ENCODE data around the gene KANSL1L. TPM values are rescaled to one million over a fixed set of nuclear protein-coding genes. Genes with fewer than 3 reads are reported as not detected.

The KANSL1L gene
- polyA plus RNA-seq, 1 of the 3 experiments (the other 2 are of a cell fraction) = 5.5 TPM

DNA sequence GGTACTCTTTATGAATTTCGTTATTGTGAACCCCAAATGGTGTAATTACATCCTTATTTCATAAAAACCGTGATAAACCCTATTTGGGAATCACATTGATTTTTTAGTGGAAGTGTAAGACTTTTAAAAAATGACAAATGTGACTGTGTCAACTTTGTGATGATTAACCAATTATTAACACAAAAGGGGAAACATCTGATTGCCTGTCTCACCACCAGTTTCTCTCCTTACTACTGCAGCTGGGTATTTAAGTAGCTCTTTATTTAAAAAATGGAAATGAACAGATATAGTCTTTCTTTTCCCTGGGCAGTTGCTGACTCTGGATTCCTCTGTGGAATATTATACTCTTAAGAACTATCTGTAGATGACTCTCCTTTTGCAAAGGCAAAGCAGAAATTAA is 180.4 kb downstream of the KANSL1L start:
- Histone ChIP-seq H3K9me2 (no peaks in the 10 kb centered on the region), H4K20me1 (ENCODE audit: insufficient read depth) (no peaks in the 10 kb centered on the region), H3K9ac (no peak overlapping the region), H3F3A (replicated peaks; ENCODE audit: insufficient read depth) (no peaks in the 10 kb centered on the region), H3K79me2 (ENCODE audit: insufficient read depth) (no peaks in the 10 kb centered on the region), H2AFZ (ENCODE audit: low read depth) (no peak overlapping the region), H3K4me2 (no peak overlapping the region), H3K27me3 (ENCODE audit: insufficient read depth) (no peaks in the 10 kb centered on the region), H3K9me3 (no peaks in the 10 kb centered on the region), H3K27ac (ENCODE audit: low read depth in 2 of 2, low read length in 1 of 2) (no peak overlapping the region), H3K36me3 (replicated peaks in 1 of 2; ENCODE audit: control insufficient read depth in 1 of 2, insufficient read depth in 2 of 2, low read length in 1 of 2) (no peaks in the 10 kb centered on the region), H3K4me1 (ENCODE audit: control insufficient read depth in 1 of 2, insufficient read depth in 2 of 2, low read depth in 1 of 2, low read length in 1 of 2) (no peaks in the 10 kb centered on the region), H3K4me3 (ENCODE audit: low read depth in 2 of 2, low read length in 1 of 2) (no peak overlapping the region)
- CTCF ChIA-PET = interaction anchor here (1.1 to 3.0 kb wide), 3 partner anchors 20 to 208 kb away, joined by 4 to 11 read pairs (median 6); no protein-coding TSS in a partner anchor
- DNase-seq = no peak
- TF ChIP-seq, protein P1, sequence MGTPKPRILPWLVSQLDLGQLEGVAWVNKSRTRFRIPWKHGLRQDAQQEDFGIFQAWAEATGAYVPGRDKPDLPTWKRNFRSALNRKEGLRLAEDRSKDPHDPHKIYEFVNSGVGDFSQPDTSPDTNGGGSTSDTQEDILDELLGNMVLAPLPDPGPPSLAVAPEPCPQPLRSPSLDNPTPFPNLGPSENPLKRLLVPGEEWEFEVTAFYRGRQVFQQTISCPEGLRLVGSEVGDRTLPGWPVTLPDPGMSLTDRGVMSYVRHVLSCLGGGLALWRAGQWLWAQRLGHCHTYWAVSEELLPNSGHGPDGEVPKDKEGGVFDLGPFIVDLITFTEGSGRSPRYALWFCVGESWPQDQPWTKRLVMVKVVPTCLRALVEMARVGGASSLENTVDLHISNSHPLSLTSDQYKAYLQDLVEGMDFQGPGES (IDR thresholded peaks at IDR 0.05; ENCODE audit: low read depth, low read length) = no peak
- TF ChIP-seq, protein P2, sequence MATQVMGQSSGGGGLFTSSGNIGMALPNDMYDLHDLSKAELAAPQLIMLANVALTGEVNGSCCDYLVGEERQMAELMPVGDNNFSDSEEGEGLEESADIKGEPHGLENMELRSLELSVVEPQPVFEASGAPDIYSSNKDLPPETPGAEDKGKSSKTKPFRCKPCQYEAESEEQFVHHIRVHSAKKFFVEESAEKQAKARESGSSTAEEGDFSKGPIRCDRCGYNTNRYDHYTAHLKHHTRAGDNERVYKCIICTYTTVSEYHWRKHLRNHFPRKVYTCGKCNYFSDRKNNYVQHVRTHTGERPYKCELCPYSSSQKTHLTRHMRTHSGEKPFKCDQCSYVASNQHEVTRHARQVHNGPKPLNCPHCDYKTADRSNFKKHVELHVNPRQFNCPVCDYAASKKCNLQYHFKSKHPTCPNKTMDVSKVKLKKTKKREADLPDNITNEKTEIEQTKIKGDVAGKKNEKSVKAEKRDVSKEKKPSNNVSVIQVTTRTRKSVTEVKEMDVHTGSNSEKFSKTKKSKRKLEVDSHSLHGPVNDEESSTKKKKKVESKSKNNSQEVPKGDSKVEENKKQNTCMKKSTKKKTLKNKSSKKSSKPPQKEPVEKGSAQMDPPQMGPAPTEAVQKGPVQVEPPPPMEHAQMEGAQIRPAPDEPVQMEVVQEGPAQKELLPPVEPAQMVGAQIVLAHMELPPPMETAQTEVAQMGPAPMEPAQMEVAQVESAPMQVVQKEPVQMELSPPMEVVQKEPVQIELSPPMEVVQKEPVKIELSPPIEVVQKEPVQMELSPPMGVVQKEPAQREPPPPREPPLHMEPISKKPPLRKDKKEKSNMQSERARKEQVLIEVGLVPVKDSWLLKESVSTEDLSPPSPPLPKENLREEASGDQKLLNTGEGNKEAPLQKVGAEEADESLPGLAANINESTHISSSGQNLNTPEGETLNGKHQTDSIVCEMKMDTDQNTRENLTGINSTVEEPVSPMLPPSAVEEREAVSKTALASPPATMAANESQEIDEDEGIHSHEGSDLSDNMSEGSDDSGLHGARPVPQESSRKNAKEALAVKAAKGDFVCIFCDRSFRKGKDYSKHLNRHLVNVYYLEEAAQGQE (IDR thresholded peaks at IDR 0.05; ENCODE audit: low read depth, low read length) = no peak
- no peak for TF ChIP-seq POLR2AphosphoS5 (IDR thresholded peaks at IDR 0.05; ENCODE audit: low read depth, low read length)
- no peak for TF ChIP-seq GATA2 (CRISPR knock-in tag; IDR thresholded peaks at IDR 0.05)
- TF ChIP-seq FOSL2 (IDR thresholded peaks at IDR 0.05; ENCODE audit: borderline replicate concordance, low read depth) = no peak
- TF ChIP-seq, protein P3, sequence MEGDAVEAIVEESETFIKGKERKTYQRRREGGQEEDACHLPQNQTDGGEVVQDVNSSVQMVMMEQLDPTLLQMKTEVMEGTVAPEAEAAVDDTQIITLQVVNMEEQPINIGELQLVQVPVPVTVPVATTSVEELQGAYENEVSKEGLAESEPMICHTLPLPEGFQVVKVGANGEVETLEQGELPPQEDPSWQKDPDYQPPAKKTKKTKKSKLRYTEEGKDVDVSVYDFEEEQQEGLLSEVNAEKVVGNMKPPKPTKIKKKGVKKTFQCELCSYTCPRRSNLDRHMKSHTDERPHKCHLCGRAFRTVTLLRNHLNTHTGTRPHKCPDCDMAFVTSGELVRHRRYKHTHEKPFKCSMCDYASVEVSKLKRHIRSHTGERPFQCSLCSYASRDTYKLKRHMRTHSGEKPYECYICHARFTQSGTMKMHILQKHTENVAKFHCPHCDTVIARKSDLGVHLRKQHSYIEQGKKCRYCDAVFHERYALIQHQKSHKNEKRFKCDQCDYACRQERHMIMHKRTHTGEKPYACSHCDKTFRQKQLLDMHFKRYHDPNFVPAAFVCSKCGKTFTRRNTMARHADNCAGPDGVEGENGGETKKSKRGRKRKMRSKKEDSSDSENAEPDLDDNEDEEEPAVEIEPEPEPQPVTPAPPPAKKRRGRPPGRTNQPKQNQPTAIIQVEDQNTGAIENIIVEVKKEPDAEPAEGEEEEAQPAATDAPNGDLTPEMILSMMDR (IDR thresholded peaks at IDR 0.05) = no peak
- TF ChIP-seq NFIC (IDR thresholded peaks at IDR 0.05; ENCODE audit: borderline replicate concordance) = no peak
- TF ChIP-seq EP300 (IDR thresholded peaks at IDR 0.05; ENCODE audit: borderline replicate concordance in 1 of 2, low read depth in 1 of 2, low read length in 1 of 2) = no peak
- TF ChIP-seq GABPA (IDR thresholded peaks at IDR 0.05; ENCODE audit: low read depth) = no peak
- TF ChIP-seq, protein P4, sequence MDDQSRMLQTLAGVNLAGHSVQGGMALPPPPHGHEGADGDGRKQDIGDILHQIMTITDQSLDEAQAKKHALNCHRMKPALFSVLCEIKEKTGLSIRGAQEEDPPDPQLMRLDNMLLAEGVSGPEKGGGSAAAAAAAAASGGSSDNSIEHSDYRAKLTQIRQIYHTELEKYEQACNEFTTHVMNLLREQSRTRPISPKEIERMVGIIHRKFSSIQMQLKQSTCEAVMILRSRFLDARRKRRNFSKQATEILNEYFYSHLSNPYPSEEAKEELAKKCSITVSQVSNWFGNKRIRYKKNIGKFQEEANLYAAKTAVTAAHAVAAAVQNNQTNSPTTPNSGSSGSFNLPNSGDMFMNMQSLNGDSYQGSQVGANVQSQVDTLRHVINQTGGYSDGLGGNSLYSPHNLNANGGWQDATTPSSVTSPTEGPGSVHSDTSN (IDR thresholded peaks at IDR 0.05) = no peak
- TF ChIP-seq ELF1 (IDR thresholded peaks at IDR 0.05) = no peak
- TF ChIP-seq, protein P5, sequence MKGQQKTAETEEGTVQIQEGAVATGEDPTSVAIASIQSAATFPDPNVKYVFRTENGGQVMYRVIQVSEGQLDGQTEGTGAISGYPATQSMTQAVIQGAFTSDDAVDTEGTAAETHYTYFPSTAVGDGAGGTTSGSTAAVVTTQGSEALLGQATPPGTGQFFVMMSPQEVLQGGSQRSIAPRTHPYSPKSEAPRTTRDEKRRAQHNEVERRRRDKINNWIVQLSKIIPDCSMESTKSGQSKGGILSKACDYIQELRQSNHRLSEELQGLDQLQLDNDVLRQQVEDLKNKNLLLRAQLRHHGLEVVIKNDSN (IDR thresholded peaks at IDR 0.05; ENCODE audit: borderline replicate concordance, low read depth) = no peak
- no peak for TF ChIP-seq FOXM1 (IDR thresholded peaks at IDR 0.05; ENCODE audit: low read depth)
- WGBS (ENCODE audit: low lambda C conversion rate) = 46% methylated on average over 2 of the region's 2 CpGs
- POLR2A ChIA-PET = no interaction called here
